CD4-positive, alpha-beta memory T cell (primary cell): ENCODE measurements around the gene DNAJC13. TPM values are rescaled to one million over a fixed set of nuclear protein-coding genes. Genes with fewer than 3 reads are reported as not detected.
"Not testable (repeated sequence)": the region's sequence is repeated elsewhere in the genome, so short reads cannot be mapped to it uniquely, and the experiment has no call there.

Experiments used
- CTCF ChIA-PET: fragments of 350-600 bp; sonication (Branson Sonifier 250); formaldehyde crosslinking; loops from one replicate; lab custom pipeline; 2021; ENCODE audit warnings: inconsistent platforms; ENCODE audit not compliant: partially characterized antibody; lab: Charles Lee
- POLR2A ChIA-PET: fragments of 350-600 bp; sonication (Branson Sonifier 250); formaldehyde crosslinking; loops from one replicate; lab custom pipeline; 2021; ENCODE audit not compliant: partially characterized antibody; lab: Charles Lee
- DNase-seq, 5 donors: peaks; one replicate each; pipeline versions ENCODE4 v3.0.0 to v3.0.0-alpha.2; 2020 to 2022; ENCODE audit warnings: mixed read lengths in 1 of 5
- H3K27ac ChIP-seq: one replicate; pipeline ENCODE4 v1.7.0; 2013; ENCODE audit warnings: low read depth, low read length
- H3K27me3 ChIP-seq: 2 replicates; pipeline ENCODE4 v1.7.0; 2013; ENCODE audit warnings: mild to moderate bottlenecking, low read length, moderate library complexity; ENCODE audit not compliant: insufficient read depth
- H3K36me3 ChIP-seq: 2 replicates; pipeline ENCODE4 v1.7.0; 2013; ENCODE audit warnings: mild to moderate bottlenecking, low read length, moderate library complexity; ENCODE audit not compliant: insufficient read depth
- H3K4me1 ChIP-seq: 2 replicates; pipeline ENCODE4 v1.7.0; 2013; ENCODE audit warnings: mild to moderate bottlenecking, low read length, moderate library complexity; ENCODE audit not compliant: insufficient read depth
- H3K4me3 ChIP-seq, 2 donors: one replicate each; pipeline ENCODE4 v1.7.0; 2013; ENCODE audit warnings: low read length in 2 of 2, mild to moderate bottlenecking in 1 of 2
- H3K9me3 ChIP-seq, 2 donors: one replicate each; pipeline ENCODE4 v1.7.0; 2013; ENCODE audit warnings: low read length in 2 of 2, control low read depth in 1 of 2; ENCODE audit not compliant: control insufficient read depth in 1 of 2
- H3K27ac Mint-ChIP-seq, 7 donors: one replicate each; pipeline ENCODE4 v1.8.0; 2020 to 2021; ENCODE audit warnings: mixed read lengths in 7 of 7, mild to moderate bottlenecking in 6 of 7, inconsistent platforms in 3 of 7, moderate library complexity in 3 of 7
- H3K27me3 Mint-ChIP-seq, 2 donors: one replicate each; pipeline ENCODE4 v1.8.0; 2020 to 2021; ENCODE audit warnings: mixed read lengths in 2 of 2
- H3K36me3 Mint-ChIP-seq, 2 donors: one replicate each; pipeline ENCODE4 v1.8.0; 2020 to 2021; ENCODE audit warnings: mixed read lengths in 2 of 2, inconsistent platforms in 1 of 2, mild to moderate bottlenecking in 1 of 2
- H3K4me1 Mint-ChIP-seq, 4 donors: one replicate each; pipeline ENCODE4 v1.8.0; 2020 to 2021; ENCODE audit warnings: mixed read lengths in 4 of 4, mild to moderate bottlenecking in 1 of 4
- H3K4me3 Mint-ChIP-seq, 8 donors: one replicate each; pipeline ENCODE4 v1.8.0; 2020 to 2021; ENCODE audit warnings: mixed read lengths in 8 of 8, mild to moderate bottlenecking in 7 of 8, moderate library complexity in 6 of 8, inconsistent platforms in 3 of 8
- H3K9me3 Mint-ChIP-seq, 8 donors: one replicate each; pipeline ENCODE4 v1.8.0; 2020 to 2021; ENCODE audit warnings: mixed read lengths in 8 of 8, mild to moderate bottlenecking in 5 of 8, inconsistent platforms in 3 of 8, moderate library complexity in 1 of 8
- intact Hi-C: fragments of 100-400 bp; cut with micrococcal nuclease; formaldehyde crosslinking; loops from one replicate; pipeline ENCODE4 v1.15.1; 2023
- polyA plus RNA-seq, 2 donors: library from polyadenylated mRNA; unstranded; fragments of 300-500 nt; fragmentation: Illumina TruSeq; gene quantifications; one replicate each; pipeline ENCODE4 v1.2.3, GENCODE V29; 2021
- total RNA-seq, 2 experiments: library from RNA; stranded (reverse); gene quantifications; one replicate each; pipeline ENCODE4 v1.2.3, GENCODE V29; 2021

DNAJC13 gene
- total and polyA plus RNA-seq, 4 experiments from 2014 or later: 7.4 to 43.5 (median 26.8) TPM

- no peaks in the 10 kb centered on the region for H3K36me3 Mint-ChIP-seq
- no peak overlapping the region for H3K4me3 Mint-ChIP-seq
- no peaks in the 10 kb centered on the region for H3K4me1 Mint-ChIP-seq
- H3K27me3 ChIP-seq: no peaks in the 10 kb centered on the region
- no peak overlapping the region for H3K27ac ChIP-seq
- H3K9me3 Mint-ChIP-seq: peaks cover 0 to 7% (median 0%) of the 10 kb centered on the region in 8 donors
- no peak overlapping the region for H3K27ac Mint-ChIP-seq
- H3K4me3 ChIP-seq: no peak overlapping the region
- H3K36me3 ChIP-seq: no peaks in the 10 kb centered on the region
- H3K9me3 ChIP-seq: no peaks in the 10 kb centered on the region
- H3K27me3 Mint-ChIP-seq: peaks cover 14 to 18% of the 10 kb centered on the region in 2 donors
- intact Hi-C loops: no loop called here
- no peaks in the 10 kb centered on the region for H3K4me1 ChIP-seq
- DNase-seq: no peak
- CTCF ChIA-PET: interaction anchor here (1.1 kb wide), 1 partner anchor 19 kb away, joined by 3 read pairs; no protein-coding TSS in a partner anchor
- POLR2A ChIA-PET: no interaction called here
These were observed 36.4 kb upstream of the DNAJC13 start for GRCh38 chr3:132380920-132381319.

- no peak overlapping the region for H3K4me3 Mint-ChIP-seq
- no peak overlapping the region for H3K27ac Mint-ChIP-seq
- H3K27me3 ChIP-seq: no peaks in the 10 kb centered on the region
- no peaks in the 10 kb centered on the region for H3K4me1 Mint-ChIP-seq
- ChIA-PET CTCF (no interaction called here), POLR2A (no interaction called here)
- no peak overlapping the region for H3K4me3 ChIP-seq
- H3K36me3 Mint-ChIP-seq: no peaks in the 10 kb centered on the region
- peaks cover 0 to 7% (median 0%) of the 10 kb centered on the region in 8 donors for H3K9me3 Mint-ChIP-seq
- no peaks in the 10 kb centered on the region for H3K36me3 ChIP-seq
- intact Hi-C loops: no loop called here
- peaks cover 14 to 18% of the 10 kb centered on the region in 2 donors for H3K27me3 Mint-ChIP-seq
- no peak overlapping the region for H3K27ac ChIP-seq
- no peaks in the 10 kb centered on the region for H3K4me1 ChIP-seq
- no peaks in the 10 kb centered on the region for H3K9me3 ChIP-seq
- no peak for DNase-seq
These were observed 35.9 kb upstream of the DNAJC13 start for GRCh38 chr3:132381348-132381944.

- H3K4me3 Mint-ChIP-seq: no peak overlapping the region
- Histone ChIP-seq H3K36me3 (no peaks in the 10 kb centered on the region), H3K27me3 (no peaks in the 10 kb centered on the region), H3K27ac (no peak overlapping the region), H3K9me3 (no peaks in the 10 kb centered on the region), H3K4me3 (no peak overlapping the region), H3K4me1 (no peaks in the 10 kb centered on the region)
- ChIA-PET CTCF (no interaction called here), POLR2A (no interaction called here)
- DNase-seq: no peak
- peaks cover 13 to 14% of the 10 kb centered on the region in 2 donors for H3K27me3 Mint-ChIP-seq
- no peaks in the 10 kb centered on the region for H3K36me3 Mint-ChIP-seq
- H3K27ac Mint-ChIP-seq: no peak overlapping the region
- intact Hi-C loops: no loop called here
- H3K9me3 Mint-ChIP-seq: peaks cover 0 to 7% (median 0%) of the 10 kb centered on the region in 8 donors
- peaks cover 0 to 1% (median 0%) of the 10 kb centered on the region in 4 donors for H3K4me1 Mint-ChIP-seq
These were observed 35.0 kb upstream of the DNAJC13 start for GRCh38 chr3:132382267-132382666.

GRCh38 chr3:132382688-132383194 is 34.6 kb upstream of the DNAJC13 start:
- no peak overlapping the region for H3K27ac Mint-ChIP-seq
- peaks cover 0 to 7% (median 0%) of the 10 kb centered on the region in 8 donors for H3K9me3 Mint-ChIP-seq
- H3K4me1 Mint-ChIP-seq: peaks cover 0 to 1% (median 0%) of the 10 kb centered on the region in 4 donors
- no peak for DNase-seq
- H3K27me3 Mint-ChIP-seq: peaks cover 11 to 14% of the 10 kb centered on the region in 2 donors
- Histone ChIP-seq H3K4me1 (no peaks in the 10 kb centered on the region), H3K36me3 (no peaks in the 10 kb centered on the region), H3K27ac (no peak overlapping the region), H3K27me3 (no peaks in the 10 kb centered on the region), H3K9me3 (no peaks in the 10 kb centered on the region), H3K4me3 (no peak overlapping the region)
- CTCF ChIA-PET: no interaction called here
- intact Hi-C loops: no loop called here
- POLR2A ChIA-PET: no interaction called here
- H3K36me3 Mint-ChIP-seq: no peaks in the 10 kb centered on the region
- no peak overlapping the region for H3K4me3 Mint-ChIP-seq

GRCh38 chr3:132386259-132386658 is 31.0 kb upstream of the DNAJC13 start:
- Histone ChIP-seq H3K4me3 (no peak overlapping the region), H3K27ac (no peak overlapping the region), H3K36me3 (no peaks in the 10 kb centered on the region), H3K4me1 (no peaks in the 10 kb centered on the region), H3K27me3 (no peaks in the 10 kb centered on the region), H3K9me3 (no peaks in the 10 kb centered on the region)
- DNase-seq: no peak
- H3K27me3 Mint-ChIP-seq: peaks cover 4 to 9% of the 10 kb centered on the region in 2 donors
- no peak overlapping the region for H3K27ac Mint-ChIP-seq
- H3K9me3 Mint-ChIP-seq: peaks cover 0 to 7% (median 0%) of the 10 kb centered on the region in 8 donors
- intact Hi-C loops: no loop called here
- H3K4me3 Mint-ChIP-seq: no peak overlapping the region
- peaks cover 0 to 1% (median 0%) of the 10 kb centered on the region in 4 donors for H3K4me1 Mint-ChIP-seq
- H3K36me3 Mint-ChIP-seq: no peaks in the 10 kb centered on the region
- POLR2A ChIA-PET: no interaction called here
- CTCF ChIA-PET: no interaction called here

- intact Hi-C loops, DNase-seq, H3K4me3 Mint-ChIP-seq, H3K27ac Mint-ChIP-seq, H3K27me3 ChIP-seq, H3K4me3 ChIP-seq, H3K4me1 ChIP-seq, H3K36me3 ChIP-seq, CTCF ChIA-PET, H3K27ac ChIP-seq, POLR2A ChIA-PET, H3K36me3 Mint-ChIP-seq, H3K27me3 Mint-ChIP-seq, H3K9me3 ChIP-seq, H3K4me1 Mint-ChIP-seq, H3K9me3 Mint-ChIP-seq: not testable (repeated sequence)
These were observed 24.6 kb upstream of the DNAJC13 start for GRCh38 chr3:132392675-132393074.

GRCh38 chr3:132394320-132394719 is 23.0 kb upstream of the DNAJC13 start:
- Histone ChIP-seq H3K9me3 (no peaks in the 10 kb centered on the region), H3K27ac (no peak overlapping the region), H3K4me3 (no peak overlapping the region), H3K4me1 (no peaks in the 10 kb centered on the region), H3K36me3 (no peaks in the 10 kb centered on the region), H3K27me3 (no peaks in the 10 kb centered on the region)
- Mint-ChIP-seq H3K4me3 (no peak overlapping the region), H3K27ac (no peak overlapping the region), H3K27me3 (peaks cover 1 to 5% of the 10 kb centered on the region in 2 donors), H3K36me3 (no peaks in the 10 kb centered on the region), H3K4me1 (no peaks in the 10 kb centered on the region), H3K9me3 (peaks cover 0 to 2% (median 0%) of the 10 kb centered on the region in 8 donors)
- intact Hi-C loops: no loop called here
- CTCF ChIA-PET: no interaction called here
- no peak for DNase-seq
- POLR2A ChIA-PET: no interaction called here
